Nephron progenitor cell (in vitro differentiated cells): Measurements from ENCODE around the gene METTL17.

ENCODE experiments used
- DNase-seq: peaks from one replicate; pipeline ENCODE4 v3.0.0; 2021
- H3K27ac Mint-ChIP-seq: 2 replicates; pipeline ENCODE4 v1.8.0; 2021; ENCODE audit warnings: mild to moderate bottlenecking, moderate library complexity, mixed read lengths
- H3K27me3 Mint-ChIP-seq: 2 replicates; pipeline ENCODE4 v1.8.0; 2021; ENCODE audit warnings: mild to moderate bottlenecking, low read depth, mixed read lengths; ENCODE audit not compliant: poor library complexity
- H3K36me3 Mint-ChIP-seq: 2 replicates; pipeline ENCODE4 v1.8.0; 2021; ENCODE audit warnings: low read depth, mixed read lengths
- H3K4me1 Mint-ChIP-seq: 2 replicates; pipeline ENCODE4 v1.8.0; 2021; ENCODE audit warnings: mixed read lengths
- H3K4me3 Mint-ChIP-seq: 2 replicates; pipeline ENCODE4 v1.8.0; 2021; ENCODE audit warnings: mild to moderate bottlenecking, moderate library complexity, mixed read lengths
- H3K9me3 Mint-ChIP-seq: 2 replicates; pipeline ENCODE4 v1.8.0; 2021; ENCODE audit warnings: mild to moderate bottlenecking, moderate library complexity, mixed read lengths
- TF ChIP-seq, protein P1 (sequence below): fragments of 200-600 bp; sonication (generic); IDR thresholded peaks from 2 replicates; pipeline ENCODE4 v1.5.0; 2021; ENCODE audit warnings: antibody characterized with exemption

METTL17 gene

GRCh38 chr14:21024585-21025370 lies 35.0 kb downstream of the METTL17 start, which contains the start of gene NDRG2:
NDRG2 (minus strand) TSS chr14:21025061; CDS start chr14:21023315, 1,746 bp downstream.
- DNase-seq: peak; percentile 94

GRCh38 chr14:21025371-21026273 lies 35.8 kb downstream of the METTL17 start:
- H3K4me1 Mint-ChIP-seq: peaks cover 53% of the 10 kb centered on the region
- H3K9me3 Mint-ChIP-seq: no peaks in the 10 kb centered on the region
- H3K27me3 Mint-ChIP-seq: peaks cover 38% of the 10 kb centered on the region
- peak overlapping the region; percentile 87 for H3K4me3 Mint-ChIP-seq
- peaks cover 18% of the 10 kb centered on the region for H3K36me3 Mint-ChIP-seq
- peak; percentile 76 for DNase-seq
- TF ChIP-seq, protein P1, sequence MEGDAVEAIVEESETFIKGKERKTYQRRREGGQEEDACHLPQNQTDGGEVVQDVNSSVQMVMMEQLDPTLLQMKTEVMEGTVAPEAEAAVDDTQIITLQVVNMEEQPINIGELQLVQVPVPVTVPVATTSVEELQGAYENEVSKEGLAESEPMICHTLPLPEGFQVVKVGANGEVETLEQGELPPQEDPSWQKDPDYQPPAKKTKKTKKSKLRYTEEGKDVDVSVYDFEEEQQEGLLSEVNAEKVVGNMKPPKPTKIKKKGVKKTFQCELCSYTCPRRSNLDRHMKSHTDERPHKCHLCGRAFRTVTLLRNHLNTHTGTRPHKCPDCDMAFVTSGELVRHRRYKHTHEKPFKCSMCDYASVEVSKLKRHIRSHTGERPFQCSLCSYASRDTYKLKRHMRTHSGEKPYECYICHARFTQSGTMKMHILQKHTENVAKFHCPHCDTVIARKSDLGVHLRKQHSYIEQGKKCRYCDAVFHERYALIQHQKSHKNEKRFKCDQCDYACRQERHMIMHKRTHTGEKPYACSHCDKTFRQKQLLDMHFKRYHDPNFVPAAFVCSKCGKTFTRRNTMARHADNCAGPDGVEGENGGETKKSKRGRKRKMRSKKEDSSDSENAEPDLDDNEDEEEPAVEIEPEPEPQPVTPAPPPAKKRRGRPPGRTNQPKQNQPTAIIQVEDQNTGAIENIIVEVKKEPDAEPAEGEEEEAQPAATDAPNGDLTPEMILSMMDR: no peak
- H3K27ac Mint-ChIP-seq: peak overlapping the region; percentile 89

More at GRCh38 chr14:21024585-21025370, 35.0 kb downstream of the METTL17 start, which contains the start of gene NDRG2:
- peak within 1 kb of the TSS; percentile 89 for H3K27ac Mint-ChIP-seq
- peaks cover 34% of the 10 kb centered on the region for H3K27me3 Mint-ChIP-seq
- peak within 1 kb of the TSS; percentile 87 for H3K4me3 Mint-ChIP-seq
- no peaks in the 10 kb centered on the region for H3K9me3 Mint-ChIP-seq
- peaks cover 22% of the 10 kb centered on the region for H3K36me3 Mint-ChIP-seq
- H3K4me1 Mint-ChIP-seq: peaks cover 45% of the 10 kb centered on the region
- TF ChIP-seq, protein P1: no peak

DNA sequence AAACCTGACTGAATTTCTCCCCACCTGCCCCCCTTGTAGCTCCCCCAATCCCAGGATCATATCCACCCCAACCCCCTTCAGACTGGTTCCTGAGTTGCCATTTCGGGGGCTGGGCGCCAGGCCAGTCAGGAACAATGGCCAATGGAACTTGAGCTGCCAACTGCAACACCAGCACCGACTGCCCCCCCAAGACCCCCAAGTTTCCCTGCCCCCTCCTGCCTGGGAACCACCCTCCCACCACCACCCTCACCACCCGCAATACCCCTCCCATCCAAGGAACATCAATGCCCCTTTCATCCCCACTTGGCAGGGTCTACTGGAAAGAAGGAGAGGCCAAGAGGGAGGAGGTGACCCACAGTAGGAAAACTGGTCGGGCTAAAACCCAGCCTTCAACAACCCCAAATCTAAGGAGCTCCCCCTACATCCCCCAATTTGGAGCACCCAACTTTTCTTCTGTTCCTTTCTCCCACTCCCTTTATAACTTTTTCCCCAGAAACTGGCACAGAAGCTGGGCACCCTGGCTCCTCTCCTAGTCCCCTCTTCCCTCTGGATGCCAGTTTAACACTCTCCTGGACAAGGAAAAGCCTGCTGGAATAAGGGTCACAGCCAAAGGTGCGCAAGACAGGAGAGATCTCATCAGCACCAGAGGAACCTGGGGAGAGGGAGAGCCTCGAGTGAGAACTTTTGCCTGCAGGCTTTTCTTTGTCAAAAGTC lies 36.7 kb downstream of the METTL17 start:
- H3K27me3 Mint-ChIP-seq: peaks cover 33% of the 10 kb centered on the region
- H3K4me3 Mint-ChIP-seq: peak overlapping the region; percentile 87
- H3K9me3 Mint-ChIP-seq: no peaks in the 10 kb centered on the region
- peaks cover 10% of the 10 kb centered on the region for H3K36me3 Mint-ChIP-seq
- H3K4me1 Mint-ChIP-seq: peaks cover 56% of the 10 kb centered on the region
- H3K27ac Mint-ChIP-seq: no peak overlapping the region
- DNase-seq: no peak
- TF ChIP-seq, protein P1: no peak

GRCh38 chr14:21026988-21027315 lies 37.2 kb downstream of the METTL17 start:
- Mint-ChIP-seq H3K4me3 (peak overlapping the region; percentile 37), H3K27me3 (peaks cover 31% of the 10 kb centered on the region), H3K9me3 (no peaks in the 10 kb centered on the region), H3K27ac (no peak overlapping the region), H3K4me1 (peaks cover 61% of the 10 kb centered on the region), H3K36me3 (peaks cover 5% of the 10 kb centered on the region)
- no peak for DNase-seq
- TF ChIP-seq, protein P1: no peak

- TF ChIP-seq, protein P1: no peak
- no peaks in the 10 kb centered on the region for H3K9me3 Mint-ChIP-seq
- peaks cover 47% of the 10 kb centered on the region for H3K4me1 Mint-ChIP-seq
- H3K36me3 Mint-ChIP-seq: no peaks in the 10 kb centered on the region
- no peak within 1 kb of the TSS for H3K27ac Mint-ChIP-seq
- no peak for DNase-seq
- H3K4me3 Mint-ChIP-seq: no peak within 1 kb of the TSS
- peaks cover 20% of the 10 kb centered on the region for H3K27me3 Mint-ChIP-seq
Observed at GRCh38 chr14:21029917-21030316, 40.1 kb downstream of the METTL17 start, which contains the start of gene TPPP2. TPPP2 (plus strand) TSS chr14:21030217; CDS start chr14:21030582, 365 bp downstream.
